Measurements from ENCODE around the gene WFDC1.

The WFDC1 gene

GRCh38 chr16:84349862-84350684 is 55.4 kb downstream of the WFDC1 start:
- Mint-ChIP-seq H3K4me3 (no peak overlapping the region), H3K27me3 (ENCODE audit: low read depth) (peaks cover 21% of the 10 kb centered on the region)

DNA sequence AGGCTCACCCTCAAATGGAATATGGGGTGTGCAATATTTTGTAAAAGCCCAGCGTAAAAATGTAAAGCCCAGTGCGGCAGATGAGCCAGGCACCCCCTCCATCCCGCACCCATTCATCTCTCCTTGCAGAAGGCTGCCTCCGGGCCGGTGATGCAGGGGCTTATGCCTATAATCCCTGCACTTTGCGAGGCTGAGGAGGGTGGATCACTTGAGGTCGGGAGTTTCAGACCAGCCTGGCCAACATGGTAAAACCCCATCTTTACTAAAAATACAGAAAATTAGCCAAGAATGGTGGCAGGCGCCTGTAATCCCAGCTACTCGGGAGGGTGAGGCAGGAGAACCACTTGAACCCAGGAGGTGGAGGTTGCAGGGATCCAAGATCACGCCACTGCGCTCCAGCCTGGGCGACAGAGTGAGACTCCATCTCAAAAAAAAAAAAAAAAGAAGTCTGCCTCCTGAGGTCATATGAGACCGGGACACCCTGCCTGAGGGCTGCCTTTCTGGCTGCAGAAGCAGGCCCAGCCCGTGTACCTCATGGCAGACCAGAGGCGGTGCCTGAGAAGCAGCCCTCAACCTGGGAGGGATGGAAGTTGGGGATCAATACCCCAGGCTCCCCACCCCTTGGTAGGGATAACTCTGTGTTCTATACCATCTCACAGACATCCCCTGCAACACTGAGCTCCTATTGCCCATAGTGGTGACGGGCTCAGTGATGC is 56.2 kb downstream of the WFDC1 start:
- Mint-ChIP-seq H3K27me3 (ENCODE audit: low read depth) (peaks cover 21% of the 10 kb centered on the region), H3K9me3 (no peaks in the 10 kb centered on the region), H3K4me1 (no peaks in the 10 kb centered on the region), H3K4me3 (no peak overlapping the region), H3K36me3 (ENCODE audit: low read depth) (no peaks in the 10 kb centered on the region), H3K27ac (no peak overlapping the region)
- TF ChIP-seq CTCF (IDR thresholded peaks at IDR 0.05; ENCODE audit: unreplicated experiment in 3 of 3): no peak

More at GRCh38 chr16:84349862-84350684, 55.4 kb downstream of the WFDC1 start:
- no peaks in the 10 kb centered on the region for H3K4me1 Mint-ChIP-seq
- H3K36me3 Mint-ChIP-seq (ENCODE audit: low read depth): no peaks in the 10 kb centered on the region
- no peak overlapping the region for H3K27ac Mint-ChIP-seq
- no peak for TF ChIP-seq CTCF (IDR thresholded peaks at IDR 0.05; ENCODE audit: unreplicated experiment in 3 of 3)
- H3K9me3 Mint-ChIP-seq: no peaks in the 10 kb centered on the region

DNA sequence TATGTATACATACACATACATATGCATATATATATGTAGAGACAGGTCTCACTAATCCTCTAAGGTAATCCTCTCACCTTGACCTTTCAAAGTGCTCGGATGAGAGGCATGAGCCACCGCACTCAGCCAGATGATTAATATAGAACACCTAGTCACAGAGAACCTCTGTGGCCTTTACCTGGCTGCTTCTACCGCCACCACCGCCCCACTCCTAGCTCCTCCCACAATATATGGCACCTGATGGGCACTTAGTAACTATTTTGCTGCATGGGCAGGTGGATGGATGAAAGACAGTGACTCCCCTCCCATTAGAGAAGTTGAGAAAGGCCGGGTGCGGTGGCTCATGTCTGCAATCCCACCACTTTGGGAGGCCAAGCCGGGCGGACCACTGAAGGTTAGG is 57.0 kb downstream of the WFDC1 start:
- Mint-ChIP-seq H3K4me1 (no peaks in the 10 kb centered on the region), H3K9me3 (no peaks in the 10 kb centered on the region), H3K27ac (no peak overlapping the region), H3K4me3 (no peak overlapping the region), H3K36me3 (ENCODE audit: low read depth) (no peaks in the 10 kb centered on the region), H3K27me3 (ENCODE audit: low read depth) (peaks cover 25% of the 10 kb centered on the region)
- no peak for TF ChIP-seq CTCF (IDR thresholded peaks at IDR 0.05; ENCODE audit: unreplicated experiment in 3 of 3)

- no peaks in the 10 kb centered on the region for H3K36me3 Mint-ChIP-seq (ENCODE audit: low read depth)
- no peak for TF ChIP-seq CTCF (IDR thresholded peaks at IDR 0.05; ENCODE audit: unreplicated experiment in 3 of 3)
- no peak overlapping the region for H3K27ac Mint-ChIP-seq
- no peaks in the 10 kb centered on the region for H3K9me3 Mint-ChIP-seq
- H3K27me3 Mint-ChIP-seq (ENCODE audit: low read depth): peaks cover 17% of the 10 kb centered on the region
- H3K4me3 Mint-ChIP-seq: no peak overlapping the region
- no peaks in the 10 kb centered on the region for H3K4me1 Mint-ChIP-seq
Observed at GRCh38 chr16:84354306-84354705, 59.6 kb downstream of the WFDC1 start.

DNA sequence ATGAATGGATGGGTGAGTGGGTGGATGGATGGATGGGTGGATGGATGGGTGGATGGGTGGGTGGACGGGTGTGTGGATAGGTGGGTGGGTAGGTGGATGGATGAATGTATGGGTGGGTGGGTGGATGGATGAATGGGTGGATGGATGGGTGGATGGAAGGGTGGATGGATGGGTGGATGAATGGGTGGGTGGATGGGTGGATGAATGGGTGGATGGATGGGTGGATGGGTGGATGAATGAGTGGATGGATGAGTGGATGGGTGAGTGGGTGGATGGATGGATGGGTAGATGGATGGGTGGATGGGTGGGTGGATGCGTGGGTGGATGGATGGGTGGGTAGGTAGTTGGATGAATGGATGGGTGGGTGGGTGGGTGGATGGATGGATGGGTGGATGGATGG is 60.5 kb downstream of the WFDC1 start:
- no peaks in the 10 kb centered on the region for H3K4me1 Mint-ChIP-seq
- no peak overlapping the region for H3K27ac Mint-ChIP-seq
- no peak for TF ChIP-seq CTCF (IDR thresholded peaks at IDR 0.05; ENCODE audit: unreplicated experiment in 3 of 3)
- no peak overlapping the region for H3K4me3 Mint-ChIP-seq
- no peaks in the 10 kb centered on the region for H3K9me3 Mint-ChIP-seq
- H3K36me3 Mint-ChIP-seq (ENCODE audit: low read depth): no peaks in the 10 kb centered on the region
- H3K27me3 Mint-ChIP-seq (ENCODE audit: low read depth): peaks cover 14% of the 10 kb centered on the region

Measured in nephron (organoid).